Suprapubic skin (tissue), 4 donors: ENCODE measurements around the gene CLEC16A.

Experiments
- EP300 ChIP-seq: sonication (generic); formaldehyde crosslinking; IDR thresholded peaks from one replicate; pipeline ENCODE4 v1.6.1; 2017; ENCODE audit warnings: antibody characterized with exemption
- POLR2A ChIP-seq, 2 donors: fragments of 450-650 bp; IDR thresholded peaks; one replicate each; pipeline ENCODE4 v1.6.1; 2017; ENCODE audit warnings: antibody characterized with exemption in 2 of 2, mild to moderate bottlenecking in 2 of 2, moderate library complexity in 2 of 2
- POLR2AphosphoS5 ChIP-seq, 3 donors: sonication (generic); formaldehyde crosslinking; IDR thresholded peaks; one replicate each; pipeline ENCODE4 v1.6.1; 2017; ENCODE audit warnings: antibody characterized with exemption in 3 of 3
- TF ChIP-seq, protein P1 (sequence below), 2 donors: fragments of 200-600 bp in 1 of 2; fragments of 450-650 bp in 1 of 2; sonication (generic) in 1 of 2; IDR thresholded peaks; one replicate each; pipeline ENCODE4 v1.5.1; 2016 to 2019; ENCODE audit warnings: antibody characterized with exemption in 2 of 2, mild to moderate bottlenecking in 1 of 2, moderate library complexity in 1 of 2

- TF ChIP-seq, protein P1, sequence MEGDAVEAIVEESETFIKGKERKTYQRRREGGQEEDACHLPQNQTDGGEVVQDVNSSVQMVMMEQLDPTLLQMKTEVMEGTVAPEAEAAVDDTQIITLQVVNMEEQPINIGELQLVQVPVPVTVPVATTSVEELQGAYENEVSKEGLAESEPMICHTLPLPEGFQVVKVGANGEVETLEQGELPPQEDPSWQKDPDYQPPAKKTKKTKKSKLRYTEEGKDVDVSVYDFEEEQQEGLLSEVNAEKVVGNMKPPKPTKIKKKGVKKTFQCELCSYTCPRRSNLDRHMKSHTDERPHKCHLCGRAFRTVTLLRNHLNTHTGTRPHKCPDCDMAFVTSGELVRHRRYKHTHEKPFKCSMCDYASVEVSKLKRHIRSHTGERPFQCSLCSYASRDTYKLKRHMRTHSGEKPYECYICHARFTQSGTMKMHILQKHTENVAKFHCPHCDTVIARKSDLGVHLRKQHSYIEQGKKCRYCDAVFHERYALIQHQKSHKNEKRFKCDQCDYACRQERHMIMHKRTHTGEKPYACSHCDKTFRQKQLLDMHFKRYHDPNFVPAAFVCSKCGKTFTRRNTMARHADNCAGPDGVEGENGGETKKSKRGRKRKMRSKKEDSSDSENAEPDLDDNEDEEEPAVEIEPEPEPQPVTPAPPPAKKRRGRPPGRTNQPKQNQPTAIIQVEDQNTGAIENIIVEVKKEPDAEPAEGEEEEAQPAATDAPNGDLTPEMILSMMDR (IDR thresholded peaks at IDR 0.05): no peak
- TF ChIP-seq POLR2A (IDR thresholded peaks at IDR 0.05) (no peak), EP300 (no peak), POLR2AphosphoS5 (IDR thresholded peaks at IDR 0.05) (no peak)
Measured at GRCh38 chr16:11147033-11147753, 202.8 kb downstream of the CLEC16A start.
